Esophagus squamous epithelium (tissue), 4 donors: Measurements from ENCODE around the gene OBP2B.
"Not testable (repeated sequence)": the region's sequence is repeated elsewhere in the genome, so short reads cannot be mapped to it uniquely, and the experiment has no call there.

Experiments used
- POLR2A ChIP-seq, 4 donors: fragments of 450-650 bp; IDR thresholded peaks; one replicate each; pipeline ENCODE4 v1.6.1; 2017; ENCODE audit warnings: antibody characterized with exemption in 4 of 4, mild to moderate bottlenecking in 4 of 4, moderate library complexity in 3 of 4
- TF ChIP-seq, protein P1 (sequence below), 6 experiments: fragments of 450-650 bp in 4 of 6; fragments of 200-600 bp in 2 of 6; sonication (generic) in 2 of 6; IDR thresholded peaks; one replicate each; pipeline ENCODE4 v1.5.1; 2016 to 2019; ENCODE audit warnings: antibody characterized with exemption in 6 of 6, mild to moderate bottlenecking in 4 of 6, moderate library complexity in 4 of 6

GRCh38 chr9:133209327-133210201, 514 bp upstream of the OBP2B start:
- TF ChIP-seq, protein P1, sequence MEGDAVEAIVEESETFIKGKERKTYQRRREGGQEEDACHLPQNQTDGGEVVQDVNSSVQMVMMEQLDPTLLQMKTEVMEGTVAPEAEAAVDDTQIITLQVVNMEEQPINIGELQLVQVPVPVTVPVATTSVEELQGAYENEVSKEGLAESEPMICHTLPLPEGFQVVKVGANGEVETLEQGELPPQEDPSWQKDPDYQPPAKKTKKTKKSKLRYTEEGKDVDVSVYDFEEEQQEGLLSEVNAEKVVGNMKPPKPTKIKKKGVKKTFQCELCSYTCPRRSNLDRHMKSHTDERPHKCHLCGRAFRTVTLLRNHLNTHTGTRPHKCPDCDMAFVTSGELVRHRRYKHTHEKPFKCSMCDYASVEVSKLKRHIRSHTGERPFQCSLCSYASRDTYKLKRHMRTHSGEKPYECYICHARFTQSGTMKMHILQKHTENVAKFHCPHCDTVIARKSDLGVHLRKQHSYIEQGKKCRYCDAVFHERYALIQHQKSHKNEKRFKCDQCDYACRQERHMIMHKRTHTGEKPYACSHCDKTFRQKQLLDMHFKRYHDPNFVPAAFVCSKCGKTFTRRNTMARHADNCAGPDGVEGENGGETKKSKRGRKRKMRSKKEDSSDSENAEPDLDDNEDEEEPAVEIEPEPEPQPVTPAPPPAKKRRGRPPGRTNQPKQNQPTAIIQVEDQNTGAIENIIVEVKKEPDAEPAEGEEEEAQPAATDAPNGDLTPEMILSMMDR (IDR thresholded peaks at IDR 0.05): not testable (repeated sequence)
- TF ChIP-seq POLR2A (IDR thresholded peaks at IDR 0.05): not testable (repeated sequence)
